22Rv1 (cell line): ENCODE measurements around the gene BEAN1.

Source experiments
- CTCF ChIP-seq: fragments of 450-650 bp; IDR thresholded peaks from 2 replicates; pipeline ENCODE4 v1.5.1; 2017; ENCODE audit warnings: mild to moderate bottlenecking
- ZFX ChIP-seq: fragments of 450-650 bp; IDR thresholded peaks from 2 replicates; pipeline ENCODE4 v1.6.1; 2017; ENCODE audit warnings: antibody characterized with exemption, borderline replicate concordance

GRCh38 chr16:66495440-66495839 lies 68.3 kb downstream of the BEAN1 start:
- no peak for TF ChIP-seq CTCF
- no peak for TF ChIP-seq ZFX
